ENCODE results near the gene DBF4B. TPM values are rescaled to one million over a fixed set of nuclear protein-coding genes. Genes with fewer than 3 reads are reported as not detected.
A peak's percentile ranks its signal among the peaks of the same experiment; 100 is the strongest.

The DBF4B gene
- total RNA-seq, 1 experiment from 2014 or later: 24.7 TPM

DNA sequence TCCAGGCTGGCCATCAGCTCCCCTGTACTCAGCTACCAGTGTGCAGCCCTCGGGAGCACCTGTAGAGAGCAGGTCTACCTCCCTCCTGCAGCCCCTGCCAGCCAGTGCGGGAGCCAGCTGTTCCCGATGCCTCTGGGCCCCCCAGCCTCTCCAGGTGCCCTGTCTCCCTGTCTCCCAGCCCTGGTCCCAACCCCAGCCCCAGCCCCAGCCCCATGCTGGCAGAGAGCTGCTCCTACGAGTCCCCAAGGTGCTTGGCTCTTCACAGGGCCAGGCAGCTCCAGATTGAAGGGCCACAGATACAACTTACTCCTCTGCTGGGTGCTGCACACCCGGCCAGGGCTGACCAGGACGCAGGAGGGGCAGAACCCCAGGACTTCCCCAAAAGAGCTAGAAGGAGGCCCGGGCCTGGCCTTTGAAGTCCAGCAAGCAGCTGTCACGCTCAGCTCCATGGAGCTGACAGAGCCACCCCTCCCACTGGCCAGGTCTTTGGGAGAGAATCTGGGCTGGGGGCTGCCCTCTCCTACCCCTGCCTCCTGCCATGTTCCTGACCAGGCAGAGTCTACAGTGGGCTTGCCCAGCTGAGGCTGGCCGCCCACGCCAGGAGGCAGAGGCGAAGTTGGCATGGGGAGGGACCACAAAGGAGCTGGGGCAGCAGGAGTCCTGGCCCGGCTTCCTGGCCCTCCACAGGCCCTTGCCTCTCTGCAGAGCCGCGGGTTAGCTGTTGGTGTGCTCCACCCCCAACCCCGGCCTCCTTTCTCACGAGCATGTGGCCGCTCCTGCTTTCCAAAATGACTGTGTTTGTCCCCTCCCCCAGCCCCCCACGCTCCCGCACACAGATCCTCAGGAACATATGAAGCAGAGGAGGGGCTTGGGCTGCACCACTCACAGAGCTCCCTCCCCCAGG lies 40.9 kb downstream of the DBF4B start:
- H3K36me3 Mint-ChIP-seq (ENCODE audit: insufficient read depth in 1 of 3, low read depth in 3 of 3): peaks cover 21 to 51% (median 46%) of the 10 kb centered on the region in 3 experiments
- no peaks in the 10 kb centered on the region for H3K4me1 ChIP-seq (ENCODE audit: insufficient read depth, low read length)
- H2BK120ac ChIP-seq (ENCODE audit: low read depth, low read length, poor library complexity, severe bottlenecking): no peak overlapping the region
- H2BK5ac ChIP-seq (ENCODE audit: insufficient read length, low read length): no peak overlapping the region
- H3K23me2 ChIP-seq (ENCODE audit: insufficient read length, low read depth, low read length, poor library complexity, severe bottlenecking): no peaks in the 10 kb centered on the region
- no peak overlapping the region for H2BK20ac ChIP-seq (ENCODE audit: low read depth, low read length, poor library complexity, severe bottlenecking)
- H3K14ac ChIP-seq (ENCODE audit: insufficient read depth, low read length): no peak overlapping the region
- H3K56ac ChIP-seq (ENCODE audit: insufficient read length, low read depth, low read length): no peak overlapping the region
- H3K27me3 Mint-ChIP-seq (ENCODE audit: low read depth): peaks cover 6% of the 10 kb centered on the region
- H3K4me2 ChIP-seq (ENCODE audit: insufficient read depth, insufficient read length, low read length): no peak overlapping the region
- no peaks in the 10 kb centered on the region for H3K79me1 ChIP-seq (ENCODE audit: insufficient read depth, low read depth, low read length, poor library complexity, severe bottlenecking)
- no peak overlapping the region for H4K8ac ChIP-seq (replicated peaks; ENCODE audit: insufficient read length, low read depth, low read length)
- no peak overlapping the region for H2BK15ac ChIP-seq (ENCODE audit: low read depth, low read length)
- no peak overlapping the region for H3K4ac ChIP-seq (ENCODE audit: low read depth, low read length)
- no peak overlapping the region for H3K23ac ChIP-seq (ENCODE audit: insufficient read length, low read depth, low read length)
- H3K4me1 Mint-ChIP-seq: no peaks in the 10 kb centered on the region; a peak in 1 of 4 replicates
- H2BK12ac ChIP-seq (ENCODE audit: insufficient read length, low read depth, low read length): no peak overlapping the region
- H3K27ac Mint-ChIP-seq: peak overlapping the region in 1 of 3 experiments; percentile 91; a peak in 1 of 7 replicates
- H3K18ac ChIP-seq (ENCODE audit: insufficient read length, low read depth, low read length): no peak overlapping the region
- H3K27ac ChIP-seq (ENCODE audit: insufficient read length, low read depth, low read length): no peak overlapping the region
- no peak overlapping the region for H3T11ph ChIP-seq (ENCODE audit: low read length)
- H3K4me3 Mint-ChIP-seq: no peak overlapping the region
- no peaks in the 10 kb centered on the region for H4K20me1 ChIP-seq (ENCODE audit: control insufficient read depth, insufficient read depth, insufficient read length)
- no peak overlapping the region for H3K9ac ChIP-seq (ENCODE audit: extremely low read depth, insufficient read length, low read length)
- no CpG with 5 or more reads among the region's 19 CpGs for WGBS (ENCODE audit: extremely low coverage, insufficient read length, low lambda C conversion rate)
- H3K9me3 Mint-ChIP-seq: no peaks in the 10 kb centered on the region
- no peak overlapping the region for H2AFZ ChIP-seq (ENCODE audit: low read length)
- no peaks in the 10 kb centered on the region for H3K27me3 ChIP-seq (ENCODE audit: insufficient read depth, low read length)
- no peaks in the 10 kb centered on the region for H3K9me3 ChIP-seq (ENCODE audit: control insufficient read depth, low read depth, low read length)
- TF ChIP-seq, protein P1, sequence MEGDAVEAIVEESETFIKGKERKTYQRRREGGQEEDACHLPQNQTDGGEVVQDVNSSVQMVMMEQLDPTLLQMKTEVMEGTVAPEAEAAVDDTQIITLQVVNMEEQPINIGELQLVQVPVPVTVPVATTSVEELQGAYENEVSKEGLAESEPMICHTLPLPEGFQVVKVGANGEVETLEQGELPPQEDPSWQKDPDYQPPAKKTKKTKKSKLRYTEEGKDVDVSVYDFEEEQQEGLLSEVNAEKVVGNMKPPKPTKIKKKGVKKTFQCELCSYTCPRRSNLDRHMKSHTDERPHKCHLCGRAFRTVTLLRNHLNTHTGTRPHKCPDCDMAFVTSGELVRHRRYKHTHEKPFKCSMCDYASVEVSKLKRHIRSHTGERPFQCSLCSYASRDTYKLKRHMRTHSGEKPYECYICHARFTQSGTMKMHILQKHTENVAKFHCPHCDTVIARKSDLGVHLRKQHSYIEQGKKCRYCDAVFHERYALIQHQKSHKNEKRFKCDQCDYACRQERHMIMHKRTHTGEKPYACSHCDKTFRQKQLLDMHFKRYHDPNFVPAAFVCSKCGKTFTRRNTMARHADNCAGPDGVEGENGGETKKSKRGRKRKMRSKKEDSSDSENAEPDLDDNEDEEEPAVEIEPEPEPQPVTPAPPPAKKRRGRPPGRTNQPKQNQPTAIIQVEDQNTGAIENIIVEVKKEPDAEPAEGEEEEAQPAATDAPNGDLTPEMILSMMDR (conservative IDR thresholded peaks at IDR 0.05): no peak
- H2AK5ac ChIP-seq (ENCODE audit: insufficient read length, low read length): no peak overlapping the region
- no peak for DNase-seq
- no peaks in the 10 kb centered on the region for H3K79me2 ChIP-seq (ENCODE audit: insufficient read depth, low read length)
- H4K91ac ChIP-seq (ENCODE audit: insufficient read length, low read depth, low read length): no peak overlapping the region
- no peak overlapping the region for H4K5ac ChIP-seq (ENCODE audit: insufficient read length, low read depth, low read length)

All from H9 (cell line).